GM19043 (cell line): ENCODE results near the gene MMP19.
A peak's percentile ranks its signal among the peaks of the same experiment; 100 is the strongest.
"Not testable (repeated sequence)": the region's sequence is repeated elsewhere in the genome, so short reads cannot be mapped to it uniquely, and the experiment has no call there.

Source experiments
- ATAC-seq: cut with Tn5 transposase; IDR thresholded peaks from one replicate; pipeline ENCODE4 v1.9.1; 2021; ENCODE audit warnings: low read depth; ENCODE audit not compliant: unreplicated experiment

MMP19 gene

DNA sequence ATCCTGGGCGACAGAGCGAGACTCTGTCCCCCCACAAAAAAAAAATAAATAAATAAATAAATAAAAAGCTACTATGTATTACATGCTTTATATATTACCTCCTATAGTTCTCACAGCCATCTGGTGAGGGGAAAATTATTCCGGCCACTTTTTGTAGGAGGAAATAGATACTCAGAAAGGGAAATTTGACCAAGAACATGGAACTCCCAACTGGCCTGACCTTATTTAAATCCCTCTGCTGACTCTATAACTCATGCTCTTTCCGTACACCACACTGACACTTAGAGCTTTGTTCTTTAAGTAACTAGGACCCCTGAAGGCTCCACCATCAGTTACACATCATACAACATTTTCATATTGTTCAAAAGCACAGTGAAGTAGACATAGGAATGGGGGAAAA lies 2.2 kb upstream of the MMP19 start:
- ATAC-seq, result no peak

DNA sequence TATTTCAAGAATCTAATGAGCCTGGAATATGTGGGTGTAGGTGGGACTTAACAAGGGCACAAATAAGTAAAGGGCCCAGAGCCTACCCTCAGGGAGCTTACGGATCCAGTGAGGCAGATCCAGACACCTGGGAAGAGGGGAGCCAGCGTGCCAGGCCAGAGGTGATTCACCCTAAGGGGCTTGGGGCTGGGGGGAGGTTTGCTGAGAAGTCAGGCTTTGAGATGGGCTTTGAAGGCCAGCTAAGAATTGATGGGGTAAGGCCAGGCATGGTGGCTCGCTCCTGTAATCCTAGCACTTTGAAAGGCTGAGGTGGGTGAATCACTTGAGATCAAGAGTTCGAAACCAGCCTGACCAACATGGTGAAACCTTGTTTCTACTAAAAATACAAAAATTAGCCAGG lies 695 bp upstream of the MMP19 start:
- ATAC-seq, result no peak

DNA sequence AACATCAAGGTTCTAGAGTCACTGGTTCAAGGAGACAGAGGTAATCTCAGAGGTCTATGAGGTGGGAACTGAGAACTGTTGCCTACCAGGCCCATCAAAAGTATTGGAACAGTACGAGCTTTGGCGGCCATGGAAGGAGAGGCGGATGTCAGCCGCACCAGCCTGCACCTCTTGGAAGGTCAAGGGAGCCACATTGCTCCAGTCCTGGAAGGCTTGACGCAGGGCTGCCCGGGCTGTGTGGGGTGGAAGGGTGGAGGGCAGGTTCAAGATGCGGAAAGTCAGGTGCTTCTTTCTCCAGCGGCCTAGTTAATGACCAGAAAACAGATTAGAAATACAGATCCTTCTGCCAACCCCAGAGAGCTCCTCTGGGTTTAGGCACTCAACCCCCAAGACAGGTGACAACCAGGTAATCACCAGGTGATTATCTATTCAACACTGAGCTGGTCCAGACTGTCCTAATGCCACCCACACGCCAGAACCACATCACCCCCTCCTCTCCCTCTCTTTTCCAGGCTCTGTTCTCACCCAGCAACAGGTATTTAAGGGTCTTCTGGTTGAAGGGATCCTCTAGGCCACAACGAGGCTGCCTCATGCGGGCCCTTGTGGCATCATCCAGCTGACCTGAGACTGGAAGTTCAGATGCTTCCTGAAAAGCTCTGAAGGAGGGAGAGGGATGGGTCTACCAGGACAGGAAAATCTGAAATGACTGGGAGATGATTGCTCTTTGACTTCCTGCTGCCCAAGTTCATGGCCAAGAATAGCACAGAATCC lies 2.0 kb downstream of the MMP19 start:
- no peak for ATAC-seq

DNA sequence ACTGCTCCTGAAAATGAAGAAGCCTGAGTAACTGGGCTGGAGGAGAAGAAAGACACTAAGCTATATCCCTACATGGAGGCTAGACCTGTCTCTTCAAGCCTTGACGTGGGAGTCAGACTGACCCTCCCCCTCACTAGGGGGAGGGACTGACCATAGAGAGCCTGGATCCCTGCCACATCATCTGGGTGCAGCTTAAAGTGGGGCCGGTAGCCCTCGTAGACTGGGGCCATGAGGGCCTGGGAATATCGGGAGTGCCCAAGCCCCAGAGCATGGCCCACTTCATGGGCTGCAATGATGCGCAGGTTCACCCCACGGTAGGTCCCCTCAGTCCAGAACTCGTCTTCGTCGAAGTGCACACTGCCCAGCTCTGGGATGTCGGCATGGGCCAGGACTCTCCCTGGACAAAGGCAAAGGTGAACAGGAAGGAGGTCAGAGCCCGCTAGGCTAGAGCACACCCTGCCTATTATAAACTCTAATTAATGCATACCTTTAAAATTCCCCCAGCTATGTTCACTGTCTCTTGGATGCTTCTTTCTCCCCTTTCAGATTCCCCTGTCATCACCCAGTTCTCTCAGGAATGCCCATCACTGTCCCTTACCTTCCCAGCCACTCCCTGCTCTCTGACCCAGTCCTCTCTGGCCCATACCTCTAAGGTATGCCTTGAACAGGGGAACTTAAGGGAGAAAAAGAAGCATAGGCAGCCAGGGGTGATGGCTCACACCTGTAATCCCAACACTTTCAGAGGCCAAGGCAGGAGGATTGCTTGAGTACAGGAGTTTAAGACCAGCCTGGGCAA lies 3.2 kb downstream of the MMP19 start:
- no peak for ATAC-seq

DNA sequence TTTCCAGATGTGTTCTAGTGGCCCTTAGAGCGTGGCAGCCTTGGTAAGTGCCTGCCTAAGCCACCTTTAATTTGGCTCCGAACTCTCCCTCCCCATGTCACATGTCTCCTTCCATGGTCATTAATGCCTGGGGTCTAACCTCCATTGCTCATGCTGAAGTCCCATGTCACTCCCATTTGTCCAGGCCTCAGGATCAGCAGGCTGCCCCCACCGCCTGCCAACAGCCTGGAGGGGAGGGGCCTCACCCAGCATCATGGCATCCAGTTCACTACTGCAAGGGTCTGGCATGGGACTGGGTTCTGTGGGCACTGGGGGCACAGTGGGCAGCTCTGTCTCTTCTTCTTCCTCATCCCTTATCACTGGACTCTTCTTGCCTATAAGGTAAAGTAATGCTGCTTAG lies 4.4 kb downstream of the MMP19 start:
- ATAC-seq, result no peak

DNA sequence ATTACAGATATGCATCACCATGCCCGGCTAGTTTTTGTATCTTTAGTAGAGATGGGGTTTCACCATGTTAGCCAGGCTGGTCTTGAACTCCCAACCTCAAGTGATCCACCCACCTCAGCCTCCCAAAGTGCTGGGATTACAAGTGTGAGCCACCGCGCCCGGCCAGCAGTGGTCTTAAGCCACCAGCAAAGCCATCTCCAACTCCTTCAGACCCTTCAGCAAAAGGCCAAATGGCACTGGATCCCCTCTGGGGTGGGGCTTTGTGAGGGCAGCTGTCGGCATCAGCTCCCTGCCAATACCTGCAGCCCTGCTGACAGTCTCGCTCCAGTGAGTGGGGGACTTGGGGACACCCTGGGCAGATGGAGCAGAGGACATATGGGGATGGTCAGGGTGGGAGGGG lies 8.3 kb downstream of the MMP19 start:
- ATAC-seq, result not testable (repeated sequence)

DNA sequence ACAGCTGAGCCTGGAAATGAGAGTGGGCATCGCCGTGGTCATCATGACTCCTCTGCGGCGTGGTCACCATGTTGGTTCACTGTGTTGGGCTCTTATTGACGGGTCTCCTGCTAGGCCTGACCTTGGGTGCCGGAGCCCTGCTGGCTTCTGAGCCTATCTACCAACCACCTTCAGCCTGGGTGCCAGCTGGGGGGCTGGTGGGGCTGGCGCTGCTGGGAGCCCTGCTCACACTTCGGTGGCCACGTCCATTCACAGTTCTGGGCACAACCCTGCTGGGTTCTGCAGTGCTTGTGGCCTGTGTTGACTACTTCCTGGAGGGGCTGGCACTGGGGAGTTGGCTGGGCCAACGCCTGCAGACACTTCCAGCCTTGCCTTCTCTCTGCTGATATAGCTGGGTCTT lies 9.7 kb downstream of the MMP19 start:
- ATAC-seq, result no peak

DNA sequence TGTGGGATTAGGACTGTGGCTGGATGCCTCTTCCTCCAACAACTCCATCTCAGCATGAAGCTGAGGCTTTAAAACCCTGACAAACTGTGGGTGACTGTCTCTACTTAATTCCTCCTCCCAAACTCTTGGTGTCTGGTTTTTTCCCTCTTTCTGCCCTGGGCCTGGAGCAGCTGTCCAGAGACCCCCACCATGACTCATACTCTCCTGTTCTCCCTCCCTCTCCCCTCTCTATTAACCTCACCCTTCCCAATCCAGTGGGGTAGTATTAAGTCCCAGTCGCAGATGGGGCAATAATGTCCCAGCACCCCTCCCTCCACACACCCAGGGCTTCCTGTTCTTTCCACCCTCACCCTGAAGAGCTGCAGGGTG lies 11.3 kb downstream of the MMP19 start:
- ATAC-seq, result no peak

DNA sequence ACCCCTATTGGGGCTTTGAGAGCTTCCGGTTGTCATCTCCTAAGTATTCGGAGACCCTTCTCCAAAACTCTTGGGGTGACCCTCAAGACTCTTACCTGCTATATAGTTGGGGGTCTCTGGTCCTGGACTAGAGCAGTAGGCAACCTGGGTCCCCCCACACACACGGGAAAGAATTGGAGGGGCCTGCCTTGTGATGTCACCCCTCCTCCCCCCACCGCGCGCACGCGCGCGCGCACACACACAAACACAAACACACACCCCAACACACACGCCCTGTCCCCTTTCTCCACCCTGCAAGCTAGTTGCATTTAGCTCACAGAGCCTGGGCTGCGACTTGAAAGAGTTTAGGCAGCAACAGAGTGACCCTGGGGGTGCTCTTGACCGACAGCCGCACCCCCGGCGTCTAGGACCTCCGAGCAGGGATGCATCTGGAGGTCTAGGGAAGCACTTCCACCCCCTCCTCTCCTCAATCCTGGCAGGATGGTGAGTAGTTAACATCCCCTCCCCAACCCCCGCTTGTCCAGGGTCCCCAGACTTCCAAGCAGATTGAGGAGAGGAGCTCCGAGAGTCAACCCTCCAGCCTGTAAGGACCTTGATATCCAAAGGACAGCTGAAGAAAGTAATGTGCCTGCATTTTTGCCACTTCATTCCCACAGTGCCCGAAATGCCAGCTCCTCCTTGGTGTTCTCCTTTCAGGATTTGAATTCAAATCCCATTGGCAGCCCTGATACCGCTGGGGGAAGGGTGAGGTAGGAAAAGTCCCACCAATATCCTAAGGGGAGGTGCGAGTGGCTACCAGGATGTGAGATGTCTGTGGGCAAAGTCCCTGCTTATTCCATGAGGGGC lies 11.9 kb downstream of the MMP19 start:
- ATAC-seq, result no peak

DNA sequence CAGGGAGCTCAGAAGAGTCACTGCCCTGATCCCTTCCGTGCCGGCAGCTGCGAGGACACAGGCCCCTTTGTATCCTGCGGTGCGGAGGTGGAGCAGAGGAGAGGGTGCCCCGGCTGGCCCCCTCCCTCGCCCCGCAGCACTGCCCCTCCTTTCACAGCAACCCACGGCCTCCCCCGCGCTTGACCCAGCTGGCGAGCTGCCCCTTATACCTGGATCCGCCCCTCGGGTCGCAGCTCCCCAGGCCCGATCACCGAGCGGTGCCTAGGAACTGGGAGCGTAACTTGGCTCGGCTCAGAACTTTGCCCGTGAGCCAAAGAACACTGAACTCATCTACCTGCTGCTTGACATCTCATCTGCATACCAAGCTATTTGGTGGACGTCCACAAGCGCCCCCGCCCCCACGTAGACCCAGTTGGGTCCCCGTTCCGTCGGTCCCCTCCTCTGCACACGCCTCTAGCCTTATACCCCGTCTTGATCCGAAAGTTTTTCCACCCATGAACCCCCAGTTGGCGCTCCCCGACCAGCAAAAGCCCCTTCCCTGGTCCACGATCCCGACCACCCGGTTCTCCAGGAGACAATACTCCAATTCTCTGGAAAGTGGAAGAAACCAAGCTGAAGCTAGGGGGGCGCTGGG lies 12.7 kb downstream of the MMP19 start:
- ATAC-seq, result peak; percentile 27

DNA sequence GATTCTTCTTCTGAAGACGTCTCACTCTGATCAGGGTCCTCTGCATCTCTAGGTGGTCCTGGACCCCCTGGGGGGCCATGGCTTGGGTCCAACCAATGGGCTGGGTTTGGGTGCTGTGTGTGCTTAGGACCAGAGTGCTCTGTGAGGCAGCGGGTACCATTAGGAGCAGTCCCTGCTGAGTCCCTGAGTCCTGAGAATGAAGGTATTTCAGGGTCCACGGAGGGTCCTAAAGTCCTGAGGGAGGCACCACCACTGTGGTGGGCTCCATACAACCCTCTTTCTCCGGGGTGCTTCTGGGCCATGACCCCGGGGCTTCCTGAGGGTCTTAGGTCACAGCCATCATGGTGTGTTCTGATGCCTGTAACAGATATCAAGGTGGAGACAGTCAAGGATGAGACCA lies 14.4 kb downstream of the MMP19 start:
- no peak for ATAC-seq

DNA sequence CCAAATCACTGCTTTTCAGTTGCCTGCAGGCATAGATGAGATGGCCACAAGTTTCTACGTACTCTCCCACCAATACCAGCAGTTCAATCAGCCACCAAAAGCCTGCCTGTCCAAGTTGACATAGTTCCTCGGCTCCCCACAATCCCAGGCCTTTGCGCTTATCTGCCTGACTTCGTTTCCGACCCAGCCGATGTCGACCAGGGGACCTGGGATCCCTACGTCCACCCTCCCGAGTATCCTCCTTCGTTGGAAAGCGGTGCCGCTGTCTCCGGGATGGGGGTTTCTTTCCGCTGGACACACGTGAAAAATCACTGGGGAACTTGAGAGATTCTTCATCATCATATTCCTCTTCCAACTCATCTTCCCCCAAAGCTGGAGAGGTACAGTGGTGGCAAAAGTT lies 14.9 kb downstream of the MMP19 start:
- ATAC-seq, result no peak

DNA sequence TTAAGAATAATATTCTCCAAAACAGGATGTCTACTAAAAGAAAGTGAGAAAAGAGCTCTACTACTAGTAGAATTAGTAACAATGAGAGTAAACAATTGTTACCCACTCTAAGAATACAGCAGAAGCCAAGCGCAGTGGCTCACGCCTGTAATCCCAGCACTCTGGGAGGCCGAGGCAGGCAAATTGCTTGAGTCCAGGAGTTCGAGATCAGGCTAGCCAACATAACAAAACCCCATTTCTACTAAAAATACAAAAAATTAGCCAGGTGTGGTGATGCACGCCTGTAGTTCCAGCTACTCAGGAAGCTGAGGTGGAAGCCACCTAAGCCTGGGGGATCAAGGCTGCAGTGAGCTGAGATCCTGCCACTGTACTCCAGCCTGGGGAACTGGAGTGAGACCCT lies 18.0 kb downstream of the MMP19 start:
- no peak for ATAC-seq

DNA sequence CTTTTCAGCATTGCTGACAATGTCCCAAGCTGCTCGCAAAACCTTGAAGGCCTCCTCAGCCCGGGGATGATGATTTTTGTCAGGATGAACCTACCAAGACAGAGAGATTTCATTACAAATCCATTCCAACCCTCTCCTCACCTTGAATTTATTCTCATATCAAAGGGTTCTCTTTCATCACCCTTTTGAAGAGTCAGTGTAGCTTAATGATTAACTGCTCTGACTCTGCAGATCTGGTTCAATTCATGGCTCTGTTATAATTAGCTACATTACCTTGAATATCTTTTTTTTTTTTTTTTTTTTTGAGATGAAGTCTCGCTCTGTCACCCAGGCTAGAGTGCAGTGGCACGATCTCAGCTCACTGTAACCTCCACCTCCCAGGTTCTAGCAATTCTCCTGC lies 19.3 kb downstream of the MMP19 start:
- ATAC-seq, result no peak

DNA sequence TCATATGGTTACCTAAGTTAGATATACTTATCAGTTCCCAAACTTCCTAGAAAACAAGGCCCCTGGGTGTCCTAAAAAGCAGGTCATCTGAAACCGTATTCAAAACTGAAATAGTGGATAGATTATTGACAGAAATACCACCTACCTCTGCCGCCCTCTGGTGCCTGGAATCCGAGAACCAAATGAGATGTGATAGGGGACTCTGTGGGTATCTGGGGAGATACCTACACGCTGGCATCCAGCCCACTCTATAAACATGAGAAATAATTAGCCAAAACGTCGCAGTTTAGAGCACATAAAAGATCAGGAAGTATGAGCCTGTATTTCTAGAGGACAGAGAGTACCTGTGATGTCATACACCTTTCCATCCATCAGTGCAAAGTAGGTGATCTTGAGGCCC lies 20.5 kb downstream of the MMP19 start:
- ATAC-seq, result no peak

DNA sequence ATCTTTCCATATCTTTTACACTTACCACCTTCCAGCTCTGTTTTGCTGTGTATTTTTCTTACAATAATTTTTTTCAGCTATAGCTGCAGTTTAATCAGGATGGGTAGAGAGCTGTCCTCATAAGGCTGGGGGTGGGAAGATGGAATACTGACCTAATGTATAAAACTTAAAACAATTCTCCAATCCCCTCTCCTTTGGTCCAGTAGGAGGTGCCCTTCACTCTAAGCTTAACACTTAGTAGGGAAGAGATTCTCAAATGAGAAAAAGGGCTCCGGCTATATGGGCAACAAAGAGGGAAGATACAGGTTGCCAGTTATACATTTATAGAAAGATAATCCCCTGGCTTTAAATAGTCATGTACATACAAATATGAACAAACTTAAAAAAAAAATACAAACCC lies 22.1 kb downstream of the MMP19 start:
- ATAC-seq, result no peak

DNA sequence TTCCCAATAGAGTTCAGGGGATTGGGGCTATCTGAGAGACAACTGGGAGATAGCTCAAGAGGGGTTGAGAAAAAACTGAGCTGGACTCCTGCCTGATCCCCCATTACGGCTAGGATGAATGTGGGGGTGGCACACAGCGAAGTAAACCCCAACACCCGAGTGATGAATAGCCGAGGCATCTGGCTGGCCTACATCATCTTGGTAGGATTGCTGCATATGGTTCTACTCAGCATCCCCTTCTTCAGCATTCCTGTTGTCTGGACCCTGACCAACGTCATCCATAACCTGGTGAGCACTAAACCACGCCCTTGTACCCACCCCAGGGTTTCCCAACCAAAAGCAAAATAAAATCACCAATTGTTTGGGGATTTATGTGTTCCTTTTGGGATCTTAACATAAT lies 23.9 kb downstream of the MMP19 start:
- ATAC-seq, result no peak

DNA sequence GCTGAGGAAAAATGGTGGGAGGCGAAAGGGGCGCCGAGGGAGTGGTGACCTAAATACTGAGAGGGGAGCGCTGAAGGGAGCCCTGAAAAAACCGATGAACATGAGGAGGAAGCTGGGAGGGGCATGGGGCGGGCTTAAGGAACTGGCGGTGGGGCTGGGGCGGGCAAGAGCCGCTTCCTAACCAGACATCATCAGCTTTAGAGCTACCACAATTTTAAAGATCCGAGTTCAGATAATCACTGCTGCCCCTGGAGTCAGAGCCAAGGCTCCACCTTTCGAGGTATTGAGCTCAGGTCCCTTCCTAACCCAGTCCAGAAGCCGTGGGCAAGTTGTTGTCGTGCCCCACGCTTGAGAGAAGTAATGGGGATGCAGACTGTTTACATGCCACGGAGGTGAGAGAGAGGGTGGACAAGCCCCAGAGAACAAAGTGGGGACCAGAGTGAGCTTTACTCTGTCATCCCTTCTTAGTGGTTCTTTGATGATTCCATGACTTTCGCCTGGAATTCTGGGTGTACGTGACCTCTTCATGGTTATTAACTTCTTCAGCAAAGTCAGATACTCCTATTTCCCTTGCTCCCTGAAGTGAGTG lies 24.5 kb downstream of the MMP19 start:
- peak; percentile 10 for ATAC-seq

DNA sequence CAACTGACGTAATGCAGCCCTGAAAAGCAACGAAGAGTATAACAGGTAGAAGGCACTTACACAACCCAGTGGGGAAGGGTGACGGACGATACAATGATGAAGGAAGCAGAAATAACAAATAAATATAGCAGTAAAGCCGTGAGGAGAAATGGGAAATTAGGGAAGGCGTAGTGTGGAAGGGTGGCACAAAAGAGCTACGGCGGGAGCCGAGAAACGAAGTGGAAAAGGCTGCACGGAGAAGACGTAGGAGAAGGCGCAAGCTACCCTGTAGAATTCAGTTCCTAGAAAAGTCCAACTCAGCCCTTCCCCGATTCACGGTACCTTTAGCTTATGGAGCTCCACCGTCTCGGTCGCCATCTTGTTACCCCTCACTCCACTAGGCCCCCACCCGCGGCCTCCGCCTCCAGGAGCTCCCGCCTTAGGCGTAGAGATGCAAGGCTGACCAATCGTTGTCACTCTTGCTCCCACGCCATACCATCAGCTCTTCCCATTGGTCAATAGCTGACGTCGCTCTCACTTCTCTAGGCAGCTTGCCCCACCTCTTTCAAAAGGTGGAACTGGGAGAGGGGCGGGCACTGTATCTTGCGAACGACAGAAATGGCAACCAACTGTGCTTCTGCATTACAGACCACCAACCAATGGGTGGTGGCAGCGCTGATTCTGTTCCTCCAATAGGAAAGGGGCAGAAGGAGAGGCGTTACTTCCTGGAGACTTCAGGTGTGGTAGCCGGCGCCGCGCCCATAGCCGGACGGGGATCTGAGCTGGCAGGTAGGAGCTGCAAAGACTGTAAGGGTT lies 25.2 kb downstream of the MMP19 start, which contains the start of the genes ORMDL2 and SARNP:
Gene ORMDL2 (plus strand): TSS at position 697 of the 795 bp plus-strand sequence. CDS start 959 bp downstream, outside the sequence.
Gene SARNP (minus strand): TSS at position 380 of the 795 bp plus-strand sequence. CDS start 23 bp downstream, at position 357.
- ATAC-seq, result peak; percentile 98
